Brain microvascular endothelial cell (primary cell): ENCODE results near the gene CYP3A7.
"Not testable (repeated sequence)": the region's sequence is repeated elsewhere in the genome, so short reads cannot be mapped to it uniquely, and the experiment has no call there.

Experiments
- DNase-seq: peaks from one replicate; pipeline ENCODE4 v3.0.0-alpha.2; 2020
- H3K27ac ChIP-seq: fragments of 250-450 bp; sonication (Bioruptor Pico); 2 replicates; pipeline ENCODE4 v1.5.1; 2020; ENCODE audit warnings: mild to moderate bottlenecking, moderate library complexity
- H3K27me3 ChIP-seq: fragments of 250-450 bp; sonication (Bioruptor Pico); replicated peaks from 2 replicates; pipeline ENCODE4 v1.5.1; 2020; ENCODE audit warnings: mild to moderate bottlenecking
- H3K36me3 ChIP-seq: fragments of 250-450 bp; sonication (Bioruptor Pico); replicated peaks from 2 replicates; pipeline ENCODE4 v1.5.1; 2020; ENCODE audit warnings: mild to moderate bottlenecking
- H3K4me3 ChIP-seq: 2 replicates; pipeline ENCODE4 v1.5.1; 2011; ENCODE audit warnings: low read depth, mild to moderate bottlenecking, control low read depth, low read length, moderate library complexity
- in situ Hi-C: cut with HindIII; loops from 2 replicates; pipeline ENCODE4 v1.10.0; 2017; ENCODE audit warnings: low sequenced_read_pairs, low pct_ligation_motif_present
- TF ChIP-seq, protein P1 (sequence below): IDR thresholded peaks from 2 replicates; pipeline ENCODE4 v1.5.1; 2011; ENCODE audit warnings: low read depth, mild to moderate bottlenecking, moderate library complexity, low read length, control low read depth, inconsistent platforms; ENCODE audit errors: missing control alignments

The CYP3A7 gene

DNA sequence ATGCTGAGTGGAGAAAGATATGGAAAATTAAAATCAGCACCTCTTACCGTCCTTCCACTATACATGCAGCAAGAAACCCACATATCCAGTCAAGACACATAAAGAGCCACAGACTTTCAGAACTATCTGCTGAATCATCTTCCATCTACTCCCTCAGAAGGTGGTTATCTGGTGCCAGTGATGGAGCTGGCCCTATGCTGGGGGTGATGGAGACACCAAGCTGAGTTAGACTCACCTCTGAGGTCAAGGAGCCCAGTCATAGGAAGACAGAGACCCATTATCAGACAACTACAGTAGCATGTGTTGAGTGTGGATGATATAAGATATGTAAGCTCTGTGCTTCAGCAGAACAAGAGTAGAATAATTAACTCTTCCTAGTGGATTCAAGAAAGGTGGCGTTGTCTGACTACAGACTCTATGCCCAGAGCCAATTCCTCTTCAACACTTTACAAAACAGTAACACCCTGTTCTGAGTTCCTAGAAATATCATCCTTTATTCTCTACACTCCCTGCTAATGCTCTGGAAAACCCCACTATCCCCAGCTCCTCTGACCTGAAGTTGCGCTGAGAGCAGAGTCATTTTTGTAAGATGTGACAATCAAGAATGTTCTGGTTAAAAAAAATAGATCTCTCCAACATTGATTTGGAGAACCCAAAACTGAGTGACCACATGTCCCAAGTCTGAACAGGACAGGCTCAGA, 69.5 kb downstream of the CYP3A7 start:
- no peak overlapping the region for H3K27ac ChIP-seq
- H3K36me3 ChIP-seq: no peaks in the 10 kb centered on the region
- H3K4me3 ChIP-seq: no peak overlapping the region
- TF ChIP-seq, protein P1, sequence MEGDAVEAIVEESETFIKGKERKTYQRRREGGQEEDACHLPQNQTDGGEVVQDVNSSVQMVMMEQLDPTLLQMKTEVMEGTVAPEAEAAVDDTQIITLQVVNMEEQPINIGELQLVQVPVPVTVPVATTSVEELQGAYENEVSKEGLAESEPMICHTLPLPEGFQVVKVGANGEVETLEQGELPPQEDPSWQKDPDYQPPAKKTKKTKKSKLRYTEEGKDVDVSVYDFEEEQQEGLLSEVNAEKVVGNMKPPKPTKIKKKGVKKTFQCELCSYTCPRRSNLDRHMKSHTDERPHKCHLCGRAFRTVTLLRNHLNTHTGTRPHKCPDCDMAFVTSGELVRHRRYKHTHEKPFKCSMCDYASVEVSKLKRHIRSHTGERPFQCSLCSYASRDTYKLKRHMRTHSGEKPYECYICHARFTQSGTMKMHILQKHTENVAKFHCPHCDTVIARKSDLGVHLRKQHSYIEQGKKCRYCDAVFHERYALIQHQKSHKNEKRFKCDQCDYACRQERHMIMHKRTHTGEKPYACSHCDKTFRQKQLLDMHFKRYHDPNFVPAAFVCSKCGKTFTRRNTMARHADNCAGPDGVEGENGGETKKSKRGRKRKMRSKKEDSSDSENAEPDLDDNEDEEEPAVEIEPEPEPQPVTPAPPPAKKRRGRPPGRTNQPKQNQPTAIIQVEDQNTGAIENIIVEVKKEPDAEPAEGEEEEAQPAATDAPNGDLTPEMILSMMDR: no peak
- in situ Hi-C loops: no loop called here
- H3K27me3 ChIP-seq: no peaks in the 10 kb centered on the region
- DNase-seq: no peak

DNA sequence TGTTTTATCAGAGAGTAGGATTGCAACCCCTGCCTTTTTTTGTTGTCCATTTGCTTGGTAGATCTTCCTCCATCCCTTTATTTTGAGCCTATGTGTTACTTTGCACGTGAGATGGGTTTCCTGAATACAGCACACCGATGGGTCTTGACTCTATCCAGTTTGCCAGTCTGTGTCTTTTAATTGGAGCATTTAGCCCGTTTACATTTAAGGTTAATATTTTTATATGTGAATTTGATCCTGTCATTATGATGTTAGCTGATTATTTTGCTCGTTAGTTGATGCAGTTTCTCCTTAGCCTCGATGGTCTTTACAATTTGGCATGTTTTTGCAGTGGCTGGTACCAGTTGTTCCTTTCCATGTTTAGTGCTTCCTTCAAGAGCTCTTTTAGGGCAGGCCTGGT, 77.1 kb downstream of the CYP3A7 start:
- H3K4me3 ChIP-seq, in situ Hi-C loops, H3K27ac ChIP-seq, DNase-seq, H3K27me3 ChIP-seq, H3K36me3 ChIP-seq: not testable (repeated sequence)
